ENCODE results near the gene ZNF563. TPM values are rescaled to one million over a fixed set of nuclear protein-coding genes. Genes with fewer than 3 reads are reported as not detected.

Gene ZNF563
- total RNA-seq, 1 experiment from 2014 or later, result 4.5 TPM

DNA sequence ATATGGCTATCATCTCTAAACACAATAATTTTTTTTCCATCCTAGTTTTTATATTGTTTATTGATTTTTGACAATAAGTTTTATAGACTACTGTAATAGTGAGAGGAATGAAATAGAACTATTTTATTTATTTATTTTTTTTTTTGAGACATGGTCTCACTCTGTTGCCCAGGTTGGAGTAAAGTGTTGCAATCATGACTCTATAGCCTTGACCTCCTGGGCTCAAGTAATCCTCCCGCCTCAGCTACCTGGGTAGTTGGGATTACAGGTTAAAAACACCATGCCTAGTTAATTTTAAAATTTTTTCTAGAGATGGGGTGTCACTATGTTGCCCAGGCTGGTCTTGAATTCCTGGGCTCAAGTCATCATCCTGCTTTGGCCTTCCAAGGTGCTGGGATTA is 40.6 kb upstream of the ZNF563 start:
- DNase-seq (ENCODE audit: low spot score) (no peak), ATAC-seq (no peak)
- ChIA-PET POLR2A (no interaction called here), CTCF (interaction anchor here (1.2 kb wide), 1 partner anchor 9 kb away, joined by 3 read pairs; the partner anchor contains the start of gene ZNF442)
- TF ChIP-seq AFF4 (CRISPR knock-in tag; IDR thresholded peaks at IDR 0.05; ENCODE audit: borderline replicate concordance) (no peak), FOXK1 (CRISPR knock-in tag; IDR thresholded peaks at IDR 0.05) (no peak), CREB1 (CRISPR knock-in tag; IDR thresholded peaks at IDR 0.05) (no peak), ZNF425 (CRISPR knock-in tag; conservative IDR thresholded peaks at IDR 0.05) (no peak), KAT7 (CRISPR knock-in tag; IDR thresholded peaks at IDR 0.05; ENCODE audit: borderline replicate concordance) (no peak), ZBTB21 (CRISPR knock-in tag; IDR thresholded peaks at IDR 0.05; ENCODE audit: borderline replicate concordance) (no peak), ZNF121 (CRISPR knock-in tag; IDR thresholded peaks at IDR 0.05) (no peak), ZNF263 (CRISPR knock-in tag; IDR thresholded peaks at IDR 0.05; ENCODE audit: low read depth) (no peak), ZNF219 (CRISPR knock-in tag; IDR thresholded peaks at IDR 0.05; ENCODE audit: borderline replicate concordance) (no peak), FOXP1 (CRISPR knock-in tag; IDR thresholded peaks at IDR 0.05; ENCODE audit: borderline replicate concordance) (no peak), ESRRA (CRISPR knock-in tag; IDR thresholded peaks at IDR 0.05; ENCODE audit: borderline replicate concordance) (no peak), NR2C2 (CRISPR knock-in tag; IDR thresholded peaks at IDR 0.05) (no peak), ETV6 (CRISPR knock-in tag; IDR thresholded peaks at IDR 0.05) (no peak)
- TF ChIP-seq, protein P1, sequence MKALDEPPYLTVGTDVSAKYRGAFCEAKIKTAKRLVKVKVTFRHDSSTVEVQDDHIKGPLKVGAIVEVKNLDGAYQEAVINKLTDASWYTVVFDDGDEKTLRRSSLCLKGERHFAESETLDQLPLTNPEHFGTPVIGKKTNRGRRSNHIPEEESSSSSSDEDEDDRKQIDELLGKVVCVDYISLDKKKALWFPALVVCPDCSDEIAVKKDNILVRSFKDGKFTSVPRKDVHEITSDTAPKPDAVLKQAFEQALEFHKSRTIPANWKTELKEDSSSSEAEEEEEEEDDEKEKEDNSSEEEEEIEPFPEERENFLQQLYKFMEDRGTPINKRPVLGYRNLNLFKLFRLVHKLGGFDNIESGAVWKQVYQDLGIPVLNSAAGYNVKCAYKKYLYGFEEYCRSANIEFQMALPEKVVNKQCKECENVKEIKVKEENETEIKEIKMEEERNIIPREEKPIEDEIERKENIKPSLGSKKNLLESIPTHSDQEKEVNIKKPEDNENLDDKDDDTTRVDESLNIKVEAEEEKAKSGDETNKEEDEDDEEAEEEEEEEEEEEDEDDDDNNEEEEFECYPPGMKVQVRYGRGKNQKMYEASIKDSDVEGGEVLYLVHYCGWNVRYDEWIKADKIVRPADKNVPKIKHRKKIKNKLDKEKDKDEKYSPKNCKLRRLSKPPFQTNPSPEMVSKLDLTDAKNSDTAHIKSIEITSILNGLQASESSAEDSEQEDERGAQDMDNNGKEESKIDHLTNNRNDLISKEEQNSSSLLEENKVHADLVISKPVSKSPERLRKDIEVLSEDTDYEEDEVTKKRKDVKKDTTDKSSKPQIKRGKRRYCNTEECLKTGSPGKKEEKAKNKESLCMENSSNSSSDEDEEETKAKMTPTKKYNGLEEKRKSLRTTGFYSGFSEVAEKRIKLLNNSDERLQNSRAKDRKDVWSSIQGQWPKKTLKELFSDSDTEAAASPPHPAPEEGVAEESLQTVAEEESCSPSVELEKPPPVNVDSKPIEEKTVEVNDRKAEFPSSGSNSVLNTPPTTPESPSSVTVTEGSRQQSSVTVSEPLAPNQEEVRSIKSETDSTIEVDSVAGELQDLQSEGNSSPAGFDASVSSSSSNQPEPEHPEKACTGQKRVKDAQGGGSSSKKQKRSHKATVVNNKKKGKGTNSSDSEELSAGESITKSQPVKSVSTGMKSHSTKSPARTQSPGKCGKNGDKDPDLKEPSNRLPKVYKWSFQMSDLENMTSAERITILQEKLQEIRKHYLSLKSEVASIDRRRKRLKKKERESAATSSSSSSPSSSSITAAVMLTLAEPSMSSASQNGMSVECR (CRISPR knock-in tag; IDR thresholded peaks at IDR 0.05; ENCODE audit: borderline replicate concordance), result no peak
- TF ChIP-seq, protein P2, sequence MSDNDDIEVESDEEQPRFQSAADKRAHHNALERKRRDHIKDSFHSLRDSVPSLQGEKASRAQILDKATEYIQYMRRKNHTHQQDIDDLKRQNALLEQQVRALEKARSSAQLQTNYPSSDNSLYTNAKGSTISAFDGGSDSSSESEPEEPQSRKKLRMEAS (CRISPR knock-in tag; IDR thresholded peaks at IDR 0.05), result no peak
- H3K9me3 Mint-ChIP-seq, result peaks cover 34% of the 10 kb centered on the region
- H3K4me1 Mint-ChIP-seq, result no peaks in the 10 kb centered on the region
- peaks cover 2% of the 10 kb centered on the region; the same call in 1 of the 2 replicates for H3K27me3 Mint-ChIP-seq (ENCODE audit: low read depth)
- H3K27ac Mint-ChIP-seq, result no peak overlapping the region
- peaks cover 10% of the 10 kb centered on the region for H3K36me3 Mint-ChIP-seq
- no peak overlapping the region for H3K4me3 Mint-ChIP-seq
